GM12875 (cell line): ENCODE data around the gene CCDC198.

Experiments
- H3K4me3 ChIP-seq: one replicate; pipeline ENCODE4 v1.5.1; 2011; ENCODE audit warnings: low read depth, low read length, control low read depth
- TF ChIP-seq, protein P1 (sequence below): IDR thresholded peaks from 2 replicates; pipeline ENCODE4 v1.5.1; 2011; ENCODE audit warnings: low read depth, mild to moderate bottlenecking, control low read depth, inconsistent platforms, low read length, moderate library complexity, borderline replicate concordance; ENCODE audit not compliant: insufficient read depth

The CCDC198 gene

DNA sequence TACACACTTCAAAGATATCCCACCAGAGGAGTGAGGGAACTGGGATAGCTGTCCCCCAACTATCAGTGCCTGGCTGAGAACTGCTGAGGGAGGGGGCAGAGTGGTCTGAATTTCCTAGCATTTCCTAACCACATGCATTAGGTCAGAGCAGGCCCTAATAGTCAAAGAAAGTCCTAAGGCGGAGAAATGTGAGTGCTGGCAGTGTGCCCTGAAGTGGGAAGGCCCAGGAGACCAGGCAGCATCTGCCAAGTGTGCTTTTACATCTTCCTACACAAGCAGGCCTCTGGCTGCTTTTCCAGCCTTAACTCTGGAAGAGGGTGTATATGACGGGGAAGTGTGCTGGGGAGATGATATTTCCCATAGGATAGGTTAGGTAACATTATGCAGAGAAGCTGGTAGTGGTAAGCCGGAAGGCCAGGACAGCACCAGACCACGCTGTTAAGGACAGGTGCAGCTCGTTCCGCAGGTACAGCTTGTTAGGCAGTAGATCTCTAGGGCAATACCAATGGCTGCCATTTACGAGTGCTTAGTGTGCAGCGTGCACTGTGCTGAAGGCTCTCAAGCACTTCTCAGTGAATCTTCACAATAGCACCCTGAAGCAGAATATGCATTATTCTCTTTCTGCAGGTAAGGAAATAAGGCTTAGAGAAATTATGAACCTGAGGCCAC, 9.1 kb upstream of the CCDC198 start:
- no peak overlapping the region for H3K4me3 ChIP-seq
- TF ChIP-seq, protein P1, sequence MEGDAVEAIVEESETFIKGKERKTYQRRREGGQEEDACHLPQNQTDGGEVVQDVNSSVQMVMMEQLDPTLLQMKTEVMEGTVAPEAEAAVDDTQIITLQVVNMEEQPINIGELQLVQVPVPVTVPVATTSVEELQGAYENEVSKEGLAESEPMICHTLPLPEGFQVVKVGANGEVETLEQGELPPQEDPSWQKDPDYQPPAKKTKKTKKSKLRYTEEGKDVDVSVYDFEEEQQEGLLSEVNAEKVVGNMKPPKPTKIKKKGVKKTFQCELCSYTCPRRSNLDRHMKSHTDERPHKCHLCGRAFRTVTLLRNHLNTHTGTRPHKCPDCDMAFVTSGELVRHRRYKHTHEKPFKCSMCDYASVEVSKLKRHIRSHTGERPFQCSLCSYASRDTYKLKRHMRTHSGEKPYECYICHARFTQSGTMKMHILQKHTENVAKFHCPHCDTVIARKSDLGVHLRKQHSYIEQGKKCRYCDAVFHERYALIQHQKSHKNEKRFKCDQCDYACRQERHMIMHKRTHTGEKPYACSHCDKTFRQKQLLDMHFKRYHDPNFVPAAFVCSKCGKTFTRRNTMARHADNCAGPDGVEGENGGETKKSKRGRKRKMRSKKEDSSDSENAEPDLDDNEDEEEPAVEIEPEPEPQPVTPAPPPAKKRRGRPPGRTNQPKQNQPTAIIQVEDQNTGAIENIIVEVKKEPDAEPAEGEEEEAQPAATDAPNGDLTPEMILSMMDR, result no peak

DNA sequence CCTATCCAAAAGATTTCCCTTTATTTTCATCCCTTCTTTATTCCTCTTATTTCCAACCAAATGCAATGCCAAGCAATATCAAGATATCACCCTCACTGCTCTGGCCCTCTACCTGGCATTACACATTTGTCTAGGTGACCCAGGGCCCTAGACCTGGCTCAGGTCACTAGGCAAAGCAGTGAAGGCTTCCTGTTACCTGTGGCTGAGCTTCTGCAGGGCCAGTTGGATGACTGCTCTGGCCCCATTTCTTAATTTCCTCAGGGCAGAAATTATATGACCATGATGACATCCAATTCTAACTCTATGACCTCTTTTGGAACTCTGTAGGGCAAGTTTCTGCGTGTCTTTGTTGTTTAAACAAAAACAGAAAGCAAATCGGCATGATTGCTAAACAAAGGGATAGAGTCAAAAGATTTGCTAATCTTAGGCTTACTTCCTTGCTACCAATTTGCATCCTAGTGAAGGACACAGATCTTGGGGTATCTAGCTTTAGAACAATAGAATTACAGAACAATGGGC, 7.4 kb upstream of the CCDC198 start:
- H3K4me3 ChIP-seq, result no peak overlapping the region
- TF ChIP-seq, protein P1, result no peak

DNA sequence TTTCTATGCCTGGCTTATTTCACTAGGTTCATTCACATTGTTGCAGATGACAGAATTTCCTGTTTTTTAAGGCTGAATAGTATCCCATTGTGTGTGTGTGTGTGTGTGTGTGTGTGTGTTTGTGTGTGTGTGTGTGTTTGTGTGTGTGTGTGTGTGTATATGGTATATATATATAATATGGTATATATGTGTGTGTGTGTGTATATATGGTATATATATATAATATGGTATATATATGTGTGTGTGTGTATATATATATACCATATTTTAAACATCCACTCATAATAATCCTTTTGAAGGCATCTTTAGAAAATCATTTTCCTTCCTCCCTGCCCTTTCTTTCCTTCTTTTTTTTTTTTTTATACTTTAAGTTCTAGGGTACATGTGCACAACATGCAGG, 5.0 kb upstream of the CCDC198 start:
- no peak overlapping the region for H3K4me3 ChIP-seq
- TF ChIP-seq, protein P1, result no peak

DNA sequence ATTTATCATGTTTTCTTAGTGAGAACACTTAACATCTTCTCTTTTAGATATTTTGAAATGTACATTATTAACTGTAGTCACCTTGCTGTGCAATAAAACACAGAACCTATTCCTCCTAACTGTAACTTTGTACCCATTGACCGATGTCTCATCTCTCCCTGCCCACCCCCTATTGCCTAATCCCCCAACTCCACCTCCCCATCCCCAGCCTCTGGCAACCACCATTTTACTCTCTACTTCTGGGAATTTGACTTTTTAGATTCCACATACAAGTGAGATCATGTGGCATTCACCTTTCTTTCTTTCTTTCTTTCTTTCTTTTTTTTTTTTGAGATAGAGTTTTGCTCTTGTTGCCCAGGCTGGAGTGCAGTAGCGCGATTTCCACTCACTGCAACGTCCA, 4.4 kb upstream of the CCDC198 start:
- TF ChIP-seq, protein P1, result no peak

DNA sequence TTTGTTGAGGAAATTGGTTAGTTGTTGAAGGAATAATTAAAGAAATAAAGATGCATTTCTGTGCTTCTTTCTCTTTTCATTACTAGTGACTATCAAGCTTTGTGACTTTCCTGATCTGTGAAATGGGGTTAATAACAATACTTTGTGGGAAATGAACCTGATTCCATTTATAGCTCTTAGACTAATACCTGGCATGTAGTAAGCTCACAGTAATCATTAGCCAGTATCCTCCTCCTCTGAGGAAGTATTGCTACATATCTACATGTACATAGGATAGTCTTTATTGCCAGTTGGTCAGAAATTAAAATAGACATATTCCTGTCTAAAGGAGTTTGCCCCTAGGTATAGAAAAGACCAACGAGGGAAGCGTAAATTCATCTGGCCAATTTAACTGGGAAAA, 1.8 kb upstream of the CCDC198 start:
- H3K4me3 ChIP-seq, result no peak overlapping the region
- TF ChIP-seq, protein P1, result no peak

More for the DNA sequence above, 4.4 kb upstream of the CCDC198 start:
- H3K4me3 ChIP-seq, result no peak overlapping the region

DNA sequence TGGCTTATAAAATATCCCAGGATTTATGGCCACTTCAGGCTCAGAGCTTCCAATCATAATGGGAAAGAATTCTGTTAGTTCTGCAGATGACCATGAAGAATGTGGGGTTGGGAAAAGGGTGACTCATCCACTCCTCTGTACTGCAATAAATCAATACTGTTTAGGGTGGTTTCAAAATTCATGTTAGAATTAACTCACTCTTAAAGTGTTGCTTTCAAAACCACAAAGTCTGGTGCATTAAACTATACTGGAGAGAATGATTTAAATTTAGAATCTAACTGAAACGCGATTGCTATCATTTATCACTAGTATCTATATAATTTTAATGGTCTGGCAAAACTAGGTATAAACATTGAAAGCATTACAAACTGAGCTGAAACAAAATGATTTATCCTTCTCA, 798 bp downstream of the CCDC198 start:
- no peak overlapping the region for H3K4me3 ChIP-seq
- TF ChIP-seq, protein P1, result no peak

DNA sequence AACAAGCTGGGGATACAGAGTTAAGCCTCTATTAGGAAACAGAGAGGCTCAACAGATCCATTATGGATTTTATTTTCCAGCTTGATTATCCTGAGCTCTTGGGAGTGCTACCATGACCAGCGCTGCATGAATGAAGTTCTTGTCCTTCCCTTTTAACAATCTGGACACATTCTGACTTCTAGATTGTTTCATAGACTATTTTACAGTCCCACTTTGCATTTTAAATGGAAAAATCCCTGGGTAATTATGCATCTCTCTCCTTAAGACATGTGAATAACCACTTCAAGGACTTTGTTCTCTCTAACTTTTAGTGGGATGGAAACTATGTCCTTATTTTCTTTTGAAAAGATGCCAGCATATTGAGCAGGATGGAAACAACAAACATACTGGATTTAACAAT, 2.0 kb downstream of the CCDC198 start:
- no peak overlapping the region for H3K4me3 ChIP-seq
- TF ChIP-seq, protein P1, result no peak
